HL-60/S4 (cell line): Measurements from ENCODE around the gene NISCH.
"Not testable (repeated sequence)": the region's sequence is repeated elsewhere in the genome, so short reads cannot be mapped to it uniquely, and the experiment has no call there.

Experiments
- in situ Hi-C: fragments of 300-500 bp; cut with MboI; formaldehyde crosslinking; loops from 2 replicates; pipeline ENCODE4 v1.14.3; 2022; ENCODE audit warnings: low sequenced_read_pairs

NISCH gene

GRCh38 chr3:52524258-52524751 lies 68.9 kb downstream of the NISCH start:
- in situ Hi-C loops = no loop called here

- in situ Hi-C loops = no loop called here
Observed at GRCh38 chr3:52524752-52525679, 69.6 kb downstream of the NISCH start.

GRCh38 chr3:52525680-52526561 lies 70.5 kb downstream of the NISCH start:
- in situ Hi-C loops = no loop called here

GRCh38 chr3:52526671-52527038 lies 71.3 kb downstream of the NISCH start:
- in situ Hi-C loops = not testable (repeated sequence)

GRCh38 chr3:52527039-52527731 lies 71.8 kb downstream of the NISCH start:
- in situ Hi-C loops = no loop called here

GRCh38 chr3:52527732-52528585 lies 72.6 kb downstream of the NISCH start:
- in situ Hi-C loops = no loop called here

GRCh38 chr3:52528586-52529375 lies 73.4 kb downstream of the NISCH start:
- in situ Hi-C loops = no loop called here

- in situ Hi-C loops = no loop called here
Observed at GRCh38 chr3:52529376-52530333, 74.3 kb downstream of the NISCH start.

- in situ Hi-C loops = no loop called here
Observed at GRCh38 chr3:52530918-52531826, 75.8 kb downstream of the NISCH start.

GRCh38 chr3:52531860-52532516 lies 76.6 kb downstream of the NISCH start:
- in situ Hi-C loops = no loop called here

GRCh38 chr3:52532517-52532837 lies 77.1 kb downstream of the NISCH start:
- in situ Hi-C loops = no loop called here

GRCh38 chr3:52532838-52533622 lies 77.6 kb downstream of the NISCH start:
- in situ Hi-C loops = no loop called here

- in situ Hi-C loops = no loop called here
Observed at GRCh38 chr3:52533623-52534280, 78.3 kb downstream of the NISCH start, which contains the start of gene NT5DC2. NT5DC2 (minus strand) TSS chr3:52533857; CDS start chr3:52533737, 120 bp downstream.

- in situ Hi-C loops = no loop called here
Observed at GRCh38 chr3:52534281-52535183, 79.1 kb downstream of the NISCH start.
